NCI-H1417 treated with DMSO at 0.1 percent for 48 hours (cell line): ENCODE results near the gene HS1BP3.

Experiments used
- DNase-seq: peaks from one replicate; lab custom pipeline; 2025; lab: John Stamatoyannopoulos, UW

HS1BP3 gene, protein sequence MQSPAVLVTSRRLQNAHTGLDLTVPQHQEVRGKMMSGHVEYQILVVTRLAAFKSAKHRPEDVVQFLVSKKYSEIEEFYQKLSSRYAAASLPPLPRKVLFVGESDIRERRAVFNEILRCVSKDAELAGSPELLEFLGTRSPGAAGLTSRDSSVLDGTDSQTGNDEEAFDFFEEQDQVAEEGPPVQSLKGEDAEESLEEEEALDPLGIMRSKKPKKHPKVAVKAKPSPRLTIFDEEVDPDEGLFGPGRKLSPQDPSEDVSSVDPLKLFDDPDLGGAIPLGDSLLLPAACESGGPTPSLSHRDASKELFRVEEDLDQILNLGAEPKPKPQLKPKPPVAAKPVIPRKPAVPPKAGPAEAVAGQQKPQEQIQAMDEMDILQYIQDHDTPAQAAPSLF

GRCh38 chr2:20650877-20651730 lies at the start of gene HS1BP3:
Gene HS1BP3 (minus strand): TSS chr2:20651098. CDS start chr2:20651063, 35 bp downstream.
- peak; percentile 57 for DNase-seq

GRCh38 chr2:20698916-20699613 lies 48.2 kb upstream of the HS1BP3 start:
- no peak for DNase-seq

DNA sequence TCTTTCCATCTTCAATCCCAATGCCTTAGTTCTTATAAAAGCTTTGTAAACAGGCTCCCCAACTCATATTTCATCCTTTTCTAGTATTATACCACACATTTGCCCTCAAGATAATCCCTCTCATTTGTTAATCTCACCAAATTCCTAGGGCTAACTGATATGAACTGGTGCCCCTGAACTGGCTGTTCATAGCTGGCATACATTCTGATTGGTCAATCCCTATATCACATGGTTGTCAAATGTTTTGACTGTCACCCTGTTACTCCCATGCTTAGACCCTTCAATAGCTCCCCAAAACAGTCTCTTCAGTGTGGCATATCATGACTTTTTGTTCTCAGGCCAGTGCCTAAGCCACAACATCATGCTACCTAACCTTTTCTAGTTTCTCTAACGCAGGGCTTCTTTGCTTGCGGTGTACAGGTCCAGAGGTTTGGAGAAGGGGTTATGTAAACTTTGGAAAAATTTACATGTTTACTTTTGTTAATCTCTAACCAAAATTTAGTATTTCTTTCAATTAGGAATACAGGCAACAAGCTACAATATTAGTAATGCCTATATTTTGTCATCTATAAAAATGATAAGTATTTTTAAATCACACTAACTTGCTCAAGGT lies 46.5 kb upstream of the HS1BP3 start:
- no peak for DNase-seq

DNA sequence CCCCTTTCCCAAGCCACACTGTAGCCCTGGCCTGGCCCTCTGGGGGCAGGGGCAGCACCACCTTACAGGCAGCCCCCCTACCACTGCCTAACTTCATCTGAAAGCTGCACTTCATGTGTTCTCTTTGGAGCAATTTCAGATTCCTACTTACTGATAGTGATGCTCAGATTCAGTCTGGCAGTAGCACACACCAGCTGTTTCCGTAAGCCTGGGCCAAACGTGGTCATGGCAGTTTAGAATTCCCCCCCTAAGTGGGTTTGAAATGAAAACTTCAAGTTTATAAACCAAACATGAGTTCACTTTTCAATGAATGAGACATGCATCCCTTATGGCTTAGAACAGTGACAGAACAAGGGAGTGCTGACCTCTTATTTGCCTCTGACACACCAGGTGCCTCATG lies 45.5 kb upstream of the HS1BP3 start:
- DNase-seq, result no peak

DNA sequence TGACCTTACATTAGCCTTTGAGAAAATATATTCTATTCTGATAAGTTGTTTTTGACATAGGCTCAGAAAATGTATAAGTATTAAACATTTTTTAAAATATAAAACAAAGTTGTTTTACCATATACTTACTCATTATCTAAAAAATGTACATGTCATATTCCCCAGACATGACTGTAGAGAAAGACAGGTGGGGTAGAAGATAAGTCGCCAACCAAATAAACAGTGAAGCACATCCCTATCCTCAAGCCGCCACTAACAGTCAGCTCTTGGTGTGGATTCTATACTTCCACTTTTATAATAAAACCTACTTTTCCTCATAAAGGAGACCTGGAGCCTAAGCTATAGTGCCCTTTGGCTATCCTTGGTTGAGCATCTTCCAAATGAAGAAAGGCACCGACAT lies 42.4 kb upstream of the HS1BP3 start:
- DNase-seq, result no peak

GRCh38 chr2:20692081-20692480 lies 41.2 kb upstream of the HS1BP3 start:
- no peak for DNase-seq

DNA sequence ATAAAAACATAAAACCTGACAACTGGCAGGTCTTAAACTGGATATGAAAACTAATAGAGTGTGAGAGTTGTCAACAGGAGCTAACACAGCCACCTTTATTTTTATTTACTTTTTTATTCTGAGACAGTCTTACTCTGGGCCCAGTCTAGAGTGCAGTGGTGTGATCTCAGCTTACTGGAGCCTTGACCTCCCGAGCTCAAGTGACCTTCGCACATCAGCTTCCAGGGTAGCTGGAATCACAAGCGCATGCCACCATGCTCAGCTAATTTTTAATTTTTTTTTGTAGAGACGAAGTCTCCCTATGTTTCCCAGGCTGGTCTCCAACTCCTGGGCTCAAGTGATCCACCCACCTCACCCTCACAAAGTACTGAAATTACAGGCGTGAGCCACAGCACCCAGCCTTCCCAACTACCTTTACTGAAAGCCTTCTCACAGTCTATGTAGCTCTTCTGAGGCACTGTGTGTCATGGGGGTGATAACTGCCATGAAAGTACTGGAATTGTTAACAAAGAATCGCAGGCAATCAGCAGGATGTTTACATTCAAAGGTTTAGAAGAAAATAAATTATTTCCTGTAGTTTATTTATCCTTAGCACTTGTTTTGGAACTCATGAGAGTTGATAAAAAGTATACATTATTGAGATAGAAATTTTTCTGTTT lies 40.3 kb upstream of the HS1BP3 start:
- no peak for DNase-seq

DNA sequence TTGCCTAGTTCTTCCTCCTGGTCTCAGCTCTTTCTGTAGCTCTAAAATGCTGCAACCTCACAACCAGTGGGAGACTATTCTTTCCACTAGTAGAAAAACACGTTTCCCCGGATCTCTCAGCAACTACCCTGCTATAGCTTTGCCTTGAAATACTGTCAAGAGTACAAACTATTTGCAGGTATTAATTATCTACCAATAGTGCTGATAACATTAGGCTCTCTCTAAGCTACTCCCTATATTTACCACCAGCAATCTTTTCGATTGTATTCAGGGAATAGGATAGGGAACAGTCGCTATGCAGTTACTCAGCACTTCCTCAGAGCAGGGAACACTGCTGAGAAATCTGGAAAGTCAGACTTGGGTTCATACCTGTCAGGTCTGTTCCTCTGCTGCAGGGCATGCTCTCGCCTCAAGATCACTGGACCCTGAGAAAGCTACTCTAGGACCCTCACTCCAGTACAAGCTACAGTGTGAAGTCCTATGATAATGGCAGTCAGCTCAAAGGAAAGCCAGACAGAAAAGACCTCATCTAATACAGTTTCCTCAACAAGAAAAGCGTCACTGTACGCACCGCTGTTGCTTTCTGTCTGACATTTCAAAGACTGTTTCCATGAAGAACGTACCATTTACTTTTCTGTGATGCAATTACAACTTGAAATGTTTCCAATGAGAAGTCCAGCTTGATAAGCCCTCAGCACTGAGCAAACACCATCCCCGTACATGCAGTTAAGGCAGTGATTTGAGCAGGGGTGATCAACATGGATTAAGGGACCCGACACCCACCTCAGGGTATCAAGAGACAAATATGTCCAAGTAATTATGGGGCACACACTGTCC lies 38.7 kb upstream of the HS1BP3 start:
- DNase-seq, result no peak

DNA sequence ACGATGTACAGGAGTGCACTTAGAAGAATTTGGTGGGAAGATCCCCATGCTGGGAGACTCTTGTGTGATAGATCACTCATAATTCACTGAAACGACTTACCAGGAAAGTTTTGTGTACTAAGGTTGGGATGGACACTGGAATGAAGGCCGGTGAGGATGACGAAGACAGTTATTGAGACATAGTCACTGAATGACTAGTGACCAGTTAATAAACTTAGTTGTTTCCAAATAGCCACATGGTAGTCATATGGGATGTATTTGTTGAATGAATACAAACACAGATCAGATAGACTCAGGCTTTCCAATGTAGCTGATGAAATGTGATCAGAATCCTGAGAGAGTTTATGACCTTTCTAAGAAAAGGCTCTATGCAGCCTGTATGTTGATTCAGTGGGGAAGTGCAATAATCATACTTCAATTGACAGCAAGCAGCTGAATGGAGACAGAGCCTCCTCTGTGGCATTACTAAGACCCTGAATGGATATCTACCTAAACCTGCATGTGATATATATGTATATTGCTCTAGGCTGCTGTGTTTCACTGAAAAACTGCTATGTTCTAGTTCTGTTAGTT lies 36.4 kb upstream of the HS1BP3 start:
- no peak for DNase-seq

GRCh38 chr2:20684581-20685063 lies 33.7 kb upstream of the HS1BP3 start:
- no peak for DNase-seq

- DNase-seq, result no peak
These were observed 31.4 kb upstream of the HS1BP3 start for GRCh38 chr2:20682167-20682920.

- no peak for DNase-seq
These were observed 30.0 kb upstream of the HS1BP3 start for GRCh38 chr2:20680744-20681375.

- no peak for DNase-seq
These were observed 27.9 kb upstream of the HS1BP3 start for GRCh38 chr2:20678780-20679179.

- DNase-seq, result no peak
These were observed 27.1 kb upstream of the HS1BP3 start for GRCh38 chr2:20678086-20678395.

GRCh38 chr2:20677301-20678085 lies 26.6 kb upstream of the HS1BP3 start:
- no peak for DNase-seq

DNA sequence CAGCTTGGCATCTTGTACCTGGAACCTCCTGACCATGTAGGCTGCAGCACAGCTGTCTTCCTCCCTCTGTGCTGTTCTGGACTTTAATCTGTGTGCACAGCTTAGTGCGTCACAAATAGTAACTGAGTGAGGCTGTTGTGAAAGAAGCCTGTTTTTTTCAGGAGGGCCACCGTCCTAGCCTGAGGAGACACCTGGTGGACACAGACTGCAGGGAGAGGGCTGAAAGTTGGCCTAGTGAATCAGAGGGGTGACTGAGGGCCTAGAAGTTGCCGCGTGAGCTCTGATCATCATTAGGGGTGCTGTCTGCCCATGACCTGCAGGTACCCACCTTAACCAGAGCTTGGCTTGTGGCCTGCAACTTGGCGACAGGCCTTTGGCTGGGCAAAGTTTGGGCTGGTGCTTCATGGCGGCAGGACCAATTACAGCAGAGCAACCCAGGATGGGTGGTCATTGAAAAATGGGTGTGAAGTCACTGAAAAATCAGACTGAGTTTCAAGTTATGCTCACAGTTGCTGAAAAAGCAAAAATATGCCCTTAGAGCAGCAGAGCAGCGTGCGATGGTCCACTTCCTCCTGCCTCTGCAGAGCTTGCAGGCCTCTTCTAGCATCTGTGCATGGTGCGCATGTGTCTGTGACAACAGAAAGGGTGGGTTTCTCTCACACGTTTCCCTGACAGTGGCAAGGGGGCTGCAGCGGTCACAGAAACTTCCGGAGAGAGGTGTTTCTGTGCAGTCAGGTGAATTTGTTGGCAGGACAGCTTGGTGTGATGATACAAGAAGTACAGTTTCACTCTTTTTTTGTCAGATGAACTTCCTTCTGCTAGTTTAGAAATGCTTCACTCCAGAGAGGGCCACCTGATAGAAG lies 25.7 kb upstream of the HS1BP3 start:
- no peak for DNase-seq

- no peak for DNase-seq
These were observed 24.9 kb upstream of the HS1BP3 start for GRCh38 chr2:20675701-20676352.
